GM10248 (cell line): Measurements from ENCODE around the gene MAD2L1BP.
"Not testable (repeated sequence)": the region's sequence is repeated elsewhere in the genome, so short reads cannot be mapped to it uniquely, and the experiment has no call there.

Experiments used
- CTCF ChIA-PET: fragments of 300-600 bp; sonication (Branson Sonifier 250); formaldehyde crosslinking; extraction: SDS; loops from one replicate; lab custom pipeline; 2021; ENCODE audit warnings: antibody characterized with exemption; lab: Yijun Ruan, JAX
- POLR2A ChIA-PET: fragments of 350-650 bp; sonication (Branson Sonifier 250); formaldehyde crosslinking; extraction: SDS; loops from one replicate; lab custom pipeline; 2020; ENCODE audit warnings: antibody characterized with exemption; lab: Yijun Ruan, JAX
- DNase-seq: peaks from one replicate; pipeline ENCODE4 v3.0.0; 2012; ENCODE audit errors: extremely low spot score
- TF ChIP-seq, protein P1 (sequence below): IDR thresholded peaks from 2 replicates; pipeline ENCODE4 v1.5.1; 2012; ENCODE audit warnings: mild to moderate bottlenecking, low read depth; ENCODE audit errors: extremely low read depth, missing control alignments, control extremely low read depth

The MAD2L1BP gene

GRCh38 chr6:43657221-43657802 lies 21.7 kb downstream of the MAD2L1BP start:
- CTCF ChIA-PET: interaction anchor here (0.7 to 6.0 kb wide), 5 partner anchors 9 to 422 kb away, joined by 3 to 54 read pairs (median 3); partner anchors contain the start of gene RSPH9
- DNase-seq: no peak
- POLR2A ChIA-PET: no interaction called here
- TF ChIP-seq, protein P1, sequence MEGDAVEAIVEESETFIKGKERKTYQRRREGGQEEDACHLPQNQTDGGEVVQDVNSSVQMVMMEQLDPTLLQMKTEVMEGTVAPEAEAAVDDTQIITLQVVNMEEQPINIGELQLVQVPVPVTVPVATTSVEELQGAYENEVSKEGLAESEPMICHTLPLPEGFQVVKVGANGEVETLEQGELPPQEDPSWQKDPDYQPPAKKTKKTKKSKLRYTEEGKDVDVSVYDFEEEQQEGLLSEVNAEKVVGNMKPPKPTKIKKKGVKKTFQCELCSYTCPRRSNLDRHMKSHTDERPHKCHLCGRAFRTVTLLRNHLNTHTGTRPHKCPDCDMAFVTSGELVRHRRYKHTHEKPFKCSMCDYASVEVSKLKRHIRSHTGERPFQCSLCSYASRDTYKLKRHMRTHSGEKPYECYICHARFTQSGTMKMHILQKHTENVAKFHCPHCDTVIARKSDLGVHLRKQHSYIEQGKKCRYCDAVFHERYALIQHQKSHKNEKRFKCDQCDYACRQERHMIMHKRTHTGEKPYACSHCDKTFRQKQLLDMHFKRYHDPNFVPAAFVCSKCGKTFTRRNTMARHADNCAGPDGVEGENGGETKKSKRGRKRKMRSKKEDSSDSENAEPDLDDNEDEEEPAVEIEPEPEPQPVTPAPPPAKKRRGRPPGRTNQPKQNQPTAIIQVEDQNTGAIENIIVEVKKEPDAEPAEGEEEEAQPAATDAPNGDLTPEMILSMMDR: no peak

- TF ChIP-seq, protein P1: no peak
- ChIA-PET CTCF (interaction anchor here (0.7 to 5.7 kb wide), 3 partner anchors 9 to 64 kb away, joined by 3 to 16 read pairs (median 5); partner anchors contain the start of gene RSPH9), POLR2A (no interaction called here)
- DNase-seq: no peak
These were observed 22.5 kb downstream of the MAD2L1BP start for GRCh38 chr6:43658161-43658560.

DNA sequence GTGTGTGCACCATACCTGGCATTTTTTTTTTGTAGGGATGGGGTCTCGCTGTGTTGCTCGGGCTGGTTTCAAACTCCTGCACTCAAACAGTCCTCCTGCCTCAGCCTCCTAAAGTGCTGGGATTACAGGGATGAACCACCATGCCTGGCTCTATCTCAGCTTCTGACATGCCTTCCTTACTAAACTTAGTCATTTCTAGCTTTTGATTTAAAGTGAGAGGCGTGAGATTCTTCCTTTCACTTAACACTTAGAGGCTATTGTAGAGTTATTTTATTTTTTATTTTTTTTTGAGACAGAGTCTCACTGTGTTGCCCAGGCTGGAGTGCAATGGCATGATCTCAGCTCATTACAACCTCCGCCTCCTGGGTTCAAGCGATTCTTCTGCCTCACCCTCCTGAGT lies 27.3 kb downstream of the MAD2L1BP start:
- DNase-seq: not testable (repeated sequence)
- ChIA-PET CTCF (interaction anchor here (0.7 to 2.3 kb wide), 3 partner anchors 23 to 416 kb away, joined by 3 to 8 read pairs (median 6); partner anchors contain the start of gene VEGFA), POLR2A (interaction anchor here (0.6 kb wide), 1 partner anchor 33 kb away, joined by 3 read pairs; no protein-coding TSS in a partner anchor)

- DNase-seq: no peak
- TF ChIP-seq, protein P1: no peak
- ChIA-PET CTCF (interaction anchor here (0.9 to 12.5 kb wide), 21 partner anchors 8 to 420 kb away, joined by 3 to 152 read pairs (median 18); partner anchors contain the start of genes GTPBP2, MAD2L1BP, MRPS18A and VEGFA), POLR2A (interaction anchor here (0.6 kb wide), 2 partner anchors 17 to 98 kb away, joined by 4 to 8 read pairs; no protein-coding TSS in a partner anchor)
These were observed 29.7 kb downstream of the MAD2L1BP start for GRCh38 chr6:43665376-43665775.

- CTCF ChIA-PET: interaction anchor here (0.7 to 12.5 kb wide), 35 partner anchors 8 to 713 kb away, joined by 3 to 152 read pairs (median 7); partner anchors contain the start of genes GTPBP2, MAD2L1BP, MRPS18A and VEGFA
- TF ChIP-seq, protein P1: no peak
- DNase-seq: no peak
- POLR2A ChIA-PET: no interaction called here
These were observed 30.7 kb downstream of the MAD2L1BP start for GRCh38 chr6:43666196-43666920.

GRCh38 chr6:43667245-43668150 lies 31.9 kb downstream of the MAD2L1BP start:
- POLR2A ChIA-PET: no interaction called here

More at GRCh38 chr6:43667245-43668150, 31.9 kb downstream of the MAD2L1BP start:
- CTCF ChIA-PET: interaction anchor here (0.6 to 12.5 kb wide), 55 partner anchors 8 to 712 kb away, joined by 3 to 152 read pairs (median 5); partner anchors contain the start of genes GTPBP2, MAD2L1BP, MRPS18A and VEGFA
- TF ChIP-seq, protein P1: peak; percentile 100
- peak; percentile 86 for DNase-seq
